HG03469 (cell line): ENCODE data around the gene RPS13.
"Not testable (repeated sequence)": the region's sequence is repeated elsewhere in the genome, so short reads cannot be mapped to it uniquely, and the experiment has no call there.

Experiments
- ATAC-seq: cut with Tn5 transposase; IDR thresholded peaks from one replicate; pipeline ENCODE4 v1.9.1; 2021; ENCODE audit warnings: mild to moderate bottlenecking, moderate library complexity, moderate number of reproducible peaks; ENCODE audit not compliant: unreplicated experiment

RPS13 gene

GRCh38 chr11:17077520-17078401 lies at the start of gene RPS13:
Gene RPS13 (minus strand): TSS chr11:17077667. CDS start chr11:17077641, 26 bp downstream.
- ATAC-seq = peak; percentile 97

- no peak for ATAC-seq
Observed at GRCh38 chr11:17121981-17122380, 44.5 kb upstream of the RPS13 start.

GRCh38 chr11:17117262-17117661 lies 39.8 kb upstream of the RPS13 start:
- ATAC-seq = no peak

GRCh38 chr11:17116117-17116516 lies 38.6 kb upstream of the RPS13 start:
- no peak for ATAC-seq

GRCh38 chr11:17107745-17108144 lies 30.3 kb upstream of the RPS13 start:
- not testable (repeated sequence) for ATAC-seq

GRCh38 chr11:17105404-17106040 lies 28.1 kb upstream of the RPS13 start:
- not testable (repeated sequence) for ATAC-seq

GRCh38 chr11:17102462-17102861 lies 25.0 kb upstream of the RPS13 start:
- no peak for ATAC-seq

GRCh38 chr11:17098658-17099057 lies 21.2 kb upstream of the RPS13 start:
- no peak for ATAC-seq

- no peak for ATAC-seq
Observed at GRCh38 chr11:17098038-17098437, 20.6 kb upstream of the RPS13 start.

GRCh38 chr11:17085976-17086375 lies 8.5 kb upstream of the RPS13 start:
- not testable (repeated sequence) for ATAC-seq

GRCh38 chr11:17077240-17077519 lies 287 bp downstream of the RPS13 start:
- peak; percentile 1 for ATAC-seq

- ATAC-seq = no peak
Observed at GRCh38 chr11:17076517-17077239, 789 bp downstream of the RPS13 start.

GRCh38 chr11:17075506-17075905 lies 2.0 kb downstream of the RPS13 start:
- ATAC-seq = no peak

- no peak for ATAC-seq
Observed at GRCh38 chr11:17073370-17074027, 4.0 kb downstream of the RPS13 start.

GRCh38 chr11:17067417-17067816 lies 10.1 kb downstream of the RPS13 start:
- no peak for ATAC-seq

GRCh38 chr11:17066691-17067090 lies 10.8 kb downstream of the RPS13 start:
- no peak for ATAC-seq

GRCh38 chr11:17063171-17064002 lies 14.1 kb downstream of the RPS13 start:
- ATAC-seq = no peak

- not testable (repeated sequence) for ATAC-seq
Observed at GRCh38 chr11:17051146-17051545, 26.3 kb downstream of the RPS13 start.

GRCh38 chr11:17048491-17048890 lies 29.0 kb downstream of the RPS13 start:
- not testable (repeated sequence) for ATAC-seq

- no peak for ATAC-seq
Observed at GRCh38 chr11:17046690-17047089, 30.8 kb downstream of the RPS13 start.
